Measurements from ENCODE around the gene NET1. TPM values are rescaled to one million over a fixed set of nuclear protein-coding genes. Genes with fewer than 3 reads are reported as not detected.

Gene NET1
- total RNA-seq, 1 donor from 2014 or later: 11.3 TPM

DNA sequence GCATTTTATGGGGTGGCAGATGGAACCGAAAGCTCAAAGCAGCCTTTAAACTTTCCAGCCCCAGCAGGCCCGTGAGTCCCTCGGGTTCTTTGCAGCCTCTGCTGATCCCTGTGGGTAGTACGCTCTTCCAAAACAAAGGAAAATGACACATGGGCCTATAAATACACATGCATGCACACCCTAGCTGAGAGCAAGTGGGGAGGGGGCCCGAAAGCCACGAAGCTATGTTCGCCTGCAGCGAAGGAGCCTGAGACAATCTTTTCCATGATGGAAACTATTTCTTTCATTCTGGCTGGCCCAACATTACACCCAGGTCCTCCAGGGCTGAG, 54.8 kb downstream of the NET1 start:
- TF ChIP-seq, protein P1, sequence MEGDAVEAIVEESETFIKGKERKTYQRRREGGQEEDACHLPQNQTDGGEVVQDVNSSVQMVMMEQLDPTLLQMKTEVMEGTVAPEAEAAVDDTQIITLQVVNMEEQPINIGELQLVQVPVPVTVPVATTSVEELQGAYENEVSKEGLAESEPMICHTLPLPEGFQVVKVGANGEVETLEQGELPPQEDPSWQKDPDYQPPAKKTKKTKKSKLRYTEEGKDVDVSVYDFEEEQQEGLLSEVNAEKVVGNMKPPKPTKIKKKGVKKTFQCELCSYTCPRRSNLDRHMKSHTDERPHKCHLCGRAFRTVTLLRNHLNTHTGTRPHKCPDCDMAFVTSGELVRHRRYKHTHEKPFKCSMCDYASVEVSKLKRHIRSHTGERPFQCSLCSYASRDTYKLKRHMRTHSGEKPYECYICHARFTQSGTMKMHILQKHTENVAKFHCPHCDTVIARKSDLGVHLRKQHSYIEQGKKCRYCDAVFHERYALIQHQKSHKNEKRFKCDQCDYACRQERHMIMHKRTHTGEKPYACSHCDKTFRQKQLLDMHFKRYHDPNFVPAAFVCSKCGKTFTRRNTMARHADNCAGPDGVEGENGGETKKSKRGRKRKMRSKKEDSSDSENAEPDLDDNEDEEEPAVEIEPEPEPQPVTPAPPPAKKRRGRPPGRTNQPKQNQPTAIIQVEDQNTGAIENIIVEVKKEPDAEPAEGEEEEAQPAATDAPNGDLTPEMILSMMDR (IDR thresholded peaks at IDR 0.05): no peak
- H3K4me3 Mint-ChIP-seq (ENCODE audit: unreplicated experiment): no peak overlapping the region
- peaks cover 8% of the 10 kb centered on the region for H3K9me3 Mint-ChIP-seq (ENCODE audit: unreplicated experiment)
- no peak for DNase-seq (ENCODE audit: extremely low spot score, unreplicated experiment)
- H3K27me3 Mint-ChIP-seq (ENCODE audit: unreplicated experiment): no peaks in the 10 kb centered on the region
- H3K27ac Mint-ChIP-seq (ENCODE audit: unreplicated experiment): no peak overlapping the region
- H3K36me3 Mint-ChIP-seq (ENCODE audit: unreplicated experiment): no peaks in the 10 kb centered on the region
- peaks cover 8% of the 10 kb centered on the region for H3K4me1 Mint-ChIP-seq (ENCODE audit: unreplicated experiment)

DNA sequence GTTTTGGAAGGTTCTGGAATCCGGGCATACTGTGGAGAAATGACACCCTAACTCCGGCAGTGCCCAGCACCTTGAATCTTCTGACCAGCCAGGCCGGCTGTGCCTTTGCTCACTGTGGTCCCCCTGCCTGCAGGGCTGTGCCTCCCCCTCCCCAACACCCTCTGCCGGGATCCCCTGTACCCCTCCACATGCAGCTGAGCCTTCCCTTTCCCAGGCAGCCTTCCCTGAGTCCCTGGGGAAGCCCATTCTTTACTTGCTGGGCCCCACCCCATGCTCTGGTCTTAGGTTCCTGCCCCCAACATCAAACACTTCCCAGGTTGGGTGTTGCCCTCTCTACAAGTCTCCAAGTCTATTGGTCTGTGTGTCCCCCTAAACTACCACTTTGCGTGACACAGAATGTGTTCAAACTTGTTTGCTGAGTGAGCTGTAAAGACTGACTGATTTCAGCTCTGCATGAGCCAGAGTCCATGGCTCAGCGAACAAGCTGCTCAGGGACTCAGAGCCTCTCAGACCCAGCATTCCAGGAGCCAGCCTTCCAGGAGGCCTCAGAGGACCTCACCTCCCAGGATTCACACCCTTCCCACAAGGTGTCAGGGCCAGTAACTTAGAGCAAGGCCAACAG, 55.4 kb downstream of the NET1 start:
- H3K4me1 Mint-ChIP-seq (ENCODE audit: unreplicated experiment): peaks cover 7% of the 10 kb centered on the region
- no peak overlapping the region for H3K4me3 Mint-ChIP-seq (ENCODE audit: unreplicated experiment)
- no peaks in the 10 kb centered on the region for H3K27me3 Mint-ChIP-seq (ENCODE audit: unreplicated experiment)

DNA sequence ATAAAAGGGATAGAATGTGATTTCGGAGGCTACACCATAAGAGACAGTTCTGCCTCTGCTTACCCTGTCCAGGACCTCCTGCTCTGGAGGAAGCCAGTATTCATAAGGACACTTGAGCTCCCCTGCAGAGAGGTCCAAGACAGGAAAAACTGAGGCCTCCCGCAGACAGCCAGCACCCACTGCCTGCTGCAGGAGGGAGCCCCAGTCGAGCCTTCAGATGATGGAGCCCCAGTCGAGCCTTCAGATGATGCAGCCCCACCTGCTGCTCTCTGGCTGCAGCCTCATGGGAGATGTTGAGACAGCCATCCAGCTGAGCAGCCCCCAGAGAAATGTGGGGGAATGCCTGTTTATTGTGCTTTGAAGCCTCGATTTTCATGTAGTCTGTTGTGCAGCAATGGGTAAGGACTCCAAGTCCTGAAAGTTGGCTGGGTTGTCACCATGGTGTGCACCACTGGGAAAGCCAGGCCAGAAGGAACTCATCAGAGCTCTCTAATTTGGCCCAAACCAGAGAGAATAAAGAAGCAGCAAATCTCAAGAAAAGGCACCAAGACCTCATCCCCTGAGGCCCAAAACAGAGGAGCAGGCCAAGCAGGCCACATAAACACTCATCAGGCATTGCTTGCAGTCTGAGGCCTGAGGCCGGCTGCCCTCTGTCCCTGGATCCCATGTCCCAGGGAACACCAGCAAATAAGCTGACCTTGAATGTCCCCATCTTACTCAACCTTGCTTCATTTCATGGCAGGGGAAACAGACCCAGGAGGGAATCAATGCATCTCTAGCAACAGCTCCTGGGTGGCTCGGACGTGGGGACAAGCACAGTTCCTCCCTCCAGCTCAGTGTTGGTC, 56.1 kb downstream of the NET1 start:
- Mint-ChIP-seq H3K4me3 (ENCODE audit: unreplicated experiment) (no peak overlapping the region), H3K27me3 (ENCODE audit: unreplicated experiment) (no peaks in the 10 kb centered on the region), H3K9me3 (ENCODE audit: unreplicated experiment) (peaks cover 8% of the 10 kb centered on the region), H3K27ac (ENCODE audit: unreplicated experiment) (no peak overlapping the region), H3K4me1 (ENCODE audit: unreplicated experiment) (peaks cover 7% of the 10 kb centered on the region), H3K36me3 (ENCODE audit: unreplicated experiment) (no peaks in the 10 kb centered on the region)
- TF ChIP-seq, protein P1 (IDR thresholded peaks at IDR 0.05): no peak
- DNase-seq (ENCODE audit: extremely low spot score, unreplicated experiment): no peak

More for the DNA sequence above, 55.4 kb downstream of the NET1 start:
- peaks cover 8% of the 10 kb centered on the region for H3K9me3 Mint-ChIP-seq (ENCODE audit: unreplicated experiment)
- DNase-seq (ENCODE audit: extremely low spot score, unreplicated experiment): no peak
- TF ChIP-seq, protein P1 (IDR thresholded peaks at IDR 0.05): no peak
- H3K27ac Mint-ChIP-seq (ENCODE audit: unreplicated experiment): no peak overlapping the region
- no peaks in the 10 kb centered on the region for H3K36me3 Mint-ChIP-seq (ENCODE audit: unreplicated experiment)

DNA sequence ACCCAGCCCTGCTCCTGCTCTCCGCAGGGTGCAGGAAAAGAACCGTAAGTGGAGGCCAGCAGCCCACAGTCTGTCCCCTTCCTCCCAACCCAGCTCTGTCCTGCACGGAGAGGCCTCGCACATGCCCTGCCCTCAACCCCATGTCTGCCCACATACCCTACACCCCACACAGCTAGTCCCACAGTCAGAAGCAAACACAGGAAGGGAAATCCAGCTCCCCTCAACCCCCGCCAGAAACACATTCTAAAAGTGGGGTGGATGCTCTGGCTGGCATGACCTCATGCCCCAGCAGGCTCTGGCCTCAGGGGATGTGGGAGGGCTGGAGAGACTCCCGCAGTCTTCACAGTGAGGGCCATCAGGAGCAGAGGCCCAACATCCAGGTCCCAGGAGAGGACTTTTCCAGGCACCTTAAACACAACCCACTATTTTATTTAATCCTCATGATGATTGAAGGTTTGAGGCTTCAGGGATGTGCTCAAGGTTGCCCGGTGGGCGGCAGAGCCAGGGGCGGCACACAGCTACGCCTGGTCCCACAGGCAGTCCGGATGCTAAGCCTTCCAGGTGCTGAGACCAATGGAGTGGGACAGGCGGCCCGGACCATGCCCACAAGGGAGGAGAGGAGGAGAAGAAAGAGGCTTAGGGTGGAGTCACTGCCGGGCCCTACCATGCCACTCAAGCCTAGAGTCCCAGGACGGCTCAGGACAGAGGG, 57.1 kb downstream of the NET1 start:
- DNase-seq (ENCODE audit: extremely low spot score, unreplicated experiment): no peak
- Mint-ChIP-seq H3K36me3 (ENCODE audit: unreplicated experiment) (no peaks in the 10 kb centered on the region), H3K4me1 (ENCODE audit: unreplicated experiment) (peaks cover 7% of the 10 kb centered on the region), H3K27me3 (ENCODE audit: unreplicated experiment) (no peaks in the 10 kb centered on the region), H3K27ac (ENCODE audit: unreplicated experiment) (no peak overlapping the region), H3K4me3 (ENCODE audit: unreplicated experiment) (no peak overlapping the region), H3K9me3 (ENCODE audit: unreplicated experiment) (peaks cover 8% of the 10 kb centered on the region)
- TF ChIP-seq, protein P1 (IDR thresholded peaks at IDR 0.05): no peak
